Measurements from ENCODE around the gene PLEKHG4B. TPM values are rescaled to one million over a fixed set of nuclear protein-coding genes. Genes with fewer than 3 reads are reported as not detected.

Gene PLEKHG4B
- polyA plus RNA-seq, 3 donors, result not detected

DNA sequence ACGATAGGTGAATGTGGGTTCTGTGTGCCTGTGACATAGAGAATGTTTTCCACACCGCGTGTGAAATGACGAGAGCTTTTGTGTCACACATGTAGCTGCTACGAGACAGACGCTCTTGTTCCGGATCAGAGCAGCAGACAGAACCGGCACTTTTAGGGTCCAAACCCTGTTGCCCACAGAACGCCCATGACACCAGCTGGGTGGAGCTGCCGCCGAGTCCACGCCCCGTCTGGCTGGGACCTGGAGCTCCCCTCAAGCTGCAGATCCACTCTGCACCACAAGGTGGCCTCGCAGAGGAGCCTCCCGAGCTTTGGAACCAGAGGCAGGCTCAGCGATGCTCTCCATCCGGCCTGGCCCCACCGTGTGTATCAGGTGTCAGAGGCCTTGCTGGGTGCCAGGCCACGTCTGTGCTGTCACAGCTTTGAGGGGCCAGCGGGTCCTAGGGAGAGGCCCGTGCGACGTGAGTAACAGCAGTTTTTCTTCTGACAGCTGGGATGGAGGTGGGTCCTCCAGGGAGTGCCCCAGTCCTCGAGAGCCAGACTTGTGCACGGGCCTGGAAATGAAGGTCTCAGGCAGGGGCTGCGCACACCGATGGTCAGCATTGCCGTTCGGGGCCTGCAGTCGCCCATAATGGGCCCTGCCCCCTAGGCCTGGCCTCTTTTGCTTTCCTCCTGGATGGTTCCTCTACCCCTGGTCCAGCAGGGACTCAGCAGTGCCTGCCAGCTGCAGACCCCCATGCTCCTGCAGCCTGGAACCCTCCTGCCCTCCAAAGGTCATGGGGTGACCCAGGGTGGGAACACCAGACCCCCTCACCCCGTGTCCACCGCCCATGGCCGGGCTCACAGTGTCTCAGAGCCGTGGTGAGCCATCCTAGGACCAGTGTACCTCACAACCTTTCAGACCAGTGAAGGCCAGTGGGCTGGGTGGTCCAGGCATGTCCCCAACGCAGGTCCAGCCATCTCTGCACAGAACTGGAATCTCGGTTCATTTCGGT is 96.8 kb downstream of the PLEKHG4B start:
- H3K27me3 ChIP-seq (ENCODE audit: control insufficient read depth in 2 of 2, insufficient read depth in 2 of 2, low read length in 2 of 2), result peaks cover 0 to 8% of the 10 kb centered on the region in 2 donors
- peaks cover 13 to 33% (median 18%) of the 10 kb centered on the region in 3 donors for H3K27me3 Mint-ChIP-seq (ENCODE audit: low read depth in 3 of 3)
- H3K27ac ChIP-seq (ENCODE audit: low read depth in 1 of 2, low read length in 2 of 2), result no peak overlapping the region
- TF ChIP-seq, protein P1, sequence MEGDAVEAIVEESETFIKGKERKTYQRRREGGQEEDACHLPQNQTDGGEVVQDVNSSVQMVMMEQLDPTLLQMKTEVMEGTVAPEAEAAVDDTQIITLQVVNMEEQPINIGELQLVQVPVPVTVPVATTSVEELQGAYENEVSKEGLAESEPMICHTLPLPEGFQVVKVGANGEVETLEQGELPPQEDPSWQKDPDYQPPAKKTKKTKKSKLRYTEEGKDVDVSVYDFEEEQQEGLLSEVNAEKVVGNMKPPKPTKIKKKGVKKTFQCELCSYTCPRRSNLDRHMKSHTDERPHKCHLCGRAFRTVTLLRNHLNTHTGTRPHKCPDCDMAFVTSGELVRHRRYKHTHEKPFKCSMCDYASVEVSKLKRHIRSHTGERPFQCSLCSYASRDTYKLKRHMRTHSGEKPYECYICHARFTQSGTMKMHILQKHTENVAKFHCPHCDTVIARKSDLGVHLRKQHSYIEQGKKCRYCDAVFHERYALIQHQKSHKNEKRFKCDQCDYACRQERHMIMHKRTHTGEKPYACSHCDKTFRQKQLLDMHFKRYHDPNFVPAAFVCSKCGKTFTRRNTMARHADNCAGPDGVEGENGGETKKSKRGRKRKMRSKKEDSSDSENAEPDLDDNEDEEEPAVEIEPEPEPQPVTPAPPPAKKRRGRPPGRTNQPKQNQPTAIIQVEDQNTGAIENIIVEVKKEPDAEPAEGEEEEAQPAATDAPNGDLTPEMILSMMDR (IDR thresholded peaks at IDR 0.05), result peak; percentile 96
- peaks cover 0 to 2% (median 0%) of the 10 kb centered on the region in 7 donors for H3K9me3 Mint-ChIP-seq
- H3K4me3 Mint-ChIP-seq, result peak overlapping the region in 1 of 2 donors; percentile 71
- peak; percentile 59 to 67 (median 63) for DNase-seq
- no peaks in the 10 kb centered on the region for H3K9me3 ChIP-seq (replicated peaks in 1 of 2; ENCODE audit: control insufficient read depth in 1 of 2, insufficient read depth in 1 of 2, low read length in 2 of 2)
- H3K4me1 Mint-ChIP-seq, result peaks cover 6% of the 10 kb centered on the region
- intact Hi-C loops (cut with micrococcal nuclease), result no loop called here
- no peaks in the 10 kb centered on the region for H3K79me2 ChIP-seq (ENCODE audit: insufficient read depth, low read length)
- peak overlapping the region; percentile 50 for H2AFZ ChIP-seq (ENCODE audit: insufficient read depth, low read depth, low read length, poor library complexity, severe bottlenecking)
- no peaks in the 10 kb centered on the region for H3K36me3 Mint-ChIP-seq
- H3K4me1 ChIP-seq (ENCODE audit: control insufficient read depth in 1 of 2, insufficient read depth in 2 of 2, low read length in 2 of 2), result peaks cover 0 to 3% of the 10 kb centered on the region in 2 donors
- H3K9ac ChIP-seq (ENCODE audit: insufficient read depth, low read length, poor library complexity, severe bottlenecking), result no peak overlapping the region
- H3K27ac Mint-ChIP-seq, result peak overlapping the region in 2 of 7 donors; percentile 20 to 72
- peak overlapping the region; percentile 30 for H3K4me2 ChIP-seq (replicated peaks; ENCODE audit: extremely low read depth, low read length, poor library complexity, severe bottlenecking)
- no peaks in the 10 kb centered on the region for H4K20me1 ChIP-seq (ENCODE audit: insufficient read depth, low read length)
- no peaks in the 10 kb centered on the region for H3K36me3 ChIP-seq (replicated peaks in 1 of 2; ENCODE audit: control insufficient read depth in 1 of 2, insufficient read depth in 2 of 2, low read length in 2 of 2)
- H3K4me3 ChIP-seq (replicated peaks in 1 of 3; ENCODE audit: low read depth in 2 of 3, low read length in 3 of 3), result no peak overlapping the region
- WGBS (ENCODE audit: insufficient coverage), result 35% methylated on average over 33 of the region's 37 CpGs

DNA sequence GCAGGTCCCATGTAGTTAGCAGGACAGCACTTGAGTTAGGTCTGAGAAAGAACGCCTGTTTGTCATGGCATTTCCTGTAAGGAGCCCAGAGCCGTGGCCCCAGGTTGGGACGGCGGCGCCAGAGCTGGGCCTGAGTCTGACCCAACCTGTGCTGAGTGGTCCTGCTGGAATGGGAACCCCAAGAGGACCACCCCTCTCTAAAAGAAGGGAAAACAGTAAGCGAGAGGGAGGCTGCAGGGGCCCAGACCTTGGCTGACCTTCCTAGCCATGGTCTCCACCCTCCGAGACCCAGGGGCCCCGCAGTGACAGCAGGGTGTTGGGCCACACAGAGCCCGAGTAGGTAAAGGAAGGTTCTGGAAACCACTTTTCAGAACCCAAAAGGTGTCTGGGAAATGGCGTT is 97.5 kb downstream of the PLEKHG4B start:
- no peak overlapping the region for H2AFZ ChIP-seq (ENCODE audit: insufficient read depth, low read depth, low read length, poor library complexity, severe bottlenecking)
- Mint-ChIP-seq H3K4me1 (peaks cover 6% of the 10 kb centered on the region), H3K4me3 (no peak overlapping the region), H3K27ac (no peak overlapping the region), H3K9me3 (peaks cover 0 to 2% (median 0%) of the 10 kb centered on the region in 7 donors), H3K36me3 (no peaks in the 10 kb centered on the region), H3K27me3 (ENCODE audit: low read depth in 3 of 3) (peaks cover 13 to 33% (median 18%) of the 10 kb centered on the region in 3 donors)
- no peak overlapping the region for H3K4me3 ChIP-seq (replicated peaks in 1 of 3; ENCODE audit: low read depth in 2 of 3, low read length in 3 of 3)
- intact Hi-C loops (cut with micrococcal nuclease), result no loop called here
- H3K9me3 ChIP-seq (replicated peaks in 1 of 2; ENCODE audit: control insufficient read depth in 1 of 2, insufficient read depth in 1 of 2, low read length in 2 of 2), result no peaks in the 10 kb centered on the region
- H3K4me2 ChIP-seq (replicated peaks; ENCODE audit: extremely low read depth, low read length, poor library complexity, severe bottlenecking), result no peak overlapping the region
- no peaks in the 10 kb centered on the region for H3K36me3 ChIP-seq (replicated peaks in 1 of 2; ENCODE audit: control insufficient read depth in 1 of 2, insufficient read depth in 2 of 2, low read length in 2 of 2)
- TF ChIP-seq, protein P1 (IDR thresholded peaks at IDR 0.05), result no peak
- peaks cover 0 to 3% of the 10 kb centered on the region in 2 donors for H3K4me1 ChIP-seq (ENCODE audit: control insufficient read depth in 1 of 2, insufficient read depth in 2 of 2, low read length in 2 of 2)
- DNase-seq, result no peak
- peaks cover 0 to 8% of the 10 kb centered on the region in 2 donors for H3K27me3 ChIP-seq (ENCODE audit: control insufficient read depth in 2 of 2, insufficient read depth in 2 of 2, low read length in 2 of 2)
- no peak overlapping the region for H3K27ac ChIP-seq (ENCODE audit: low read depth in 1 of 2, low read length in 2 of 2)
- 100% methylated on average over 4 of the region's 10 CpGs for WGBS (ENCODE audit: insufficient coverage)
- no peaks in the 10 kb centered on the region for H3K79me2 ChIP-seq (ENCODE audit: insufficient read depth, low read length)
- no peak overlapping the region for H3K9ac ChIP-seq (ENCODE audit: insufficient read depth, low read length, poor library complexity, severe bottlenecking)
- no peaks in the 10 kb centered on the region for H4K20me1 ChIP-seq (ENCODE audit: insufficient read depth, low read length)

All from CD14-positive monocyte (primary cell).